T-helper 2 cell treated with Interferon-gamma antibody and Interleukin-4, amounts not matched to agents 100 ng/mL and 5 ng/mL, for 36 hours (primary cell): ENCODE results near the gene TNFAIP8L1. TPM values are rescaled to one million over a fixed set of nuclear protein-coding genes. Genes with fewer than 3 reads are reported as not detected.

ENCODE experiments used
- intact Hi-C: fragments of 100-400 bp; cut with micrococcal nuclease; formaldehyde crosslinking; loops from one replicate; pipeline ENCODE4 v1.15.1; 2023
- total RNA-seq: library from RNA; stranded (reverse); gene quantifications from 2 replicates; pipeline ENCODE4 v1.2.3, GENCODE V29; 2022

The TNFAIP8L1 gene
- total RNA-seq, 1 donor from 2014 or later: 16.5 TPM

GRCh38 chr19:4609878-4610511 lies 29.3 kb upstream of the TNFAIP8L1 start:
- intact Hi-C loops: no loop called here

GRCh38 chr19:4613254-4613751 lies 26.0 kb upstream of the TNFAIP8L1 start:
- intact Hi-C loops: no loop called here

- intact Hi-C loops: no loop called here
Measured at GRCh38 chr19:4618019-4618418, 21.3 kb upstream of the TNFAIP8L1 start.

DNA sequence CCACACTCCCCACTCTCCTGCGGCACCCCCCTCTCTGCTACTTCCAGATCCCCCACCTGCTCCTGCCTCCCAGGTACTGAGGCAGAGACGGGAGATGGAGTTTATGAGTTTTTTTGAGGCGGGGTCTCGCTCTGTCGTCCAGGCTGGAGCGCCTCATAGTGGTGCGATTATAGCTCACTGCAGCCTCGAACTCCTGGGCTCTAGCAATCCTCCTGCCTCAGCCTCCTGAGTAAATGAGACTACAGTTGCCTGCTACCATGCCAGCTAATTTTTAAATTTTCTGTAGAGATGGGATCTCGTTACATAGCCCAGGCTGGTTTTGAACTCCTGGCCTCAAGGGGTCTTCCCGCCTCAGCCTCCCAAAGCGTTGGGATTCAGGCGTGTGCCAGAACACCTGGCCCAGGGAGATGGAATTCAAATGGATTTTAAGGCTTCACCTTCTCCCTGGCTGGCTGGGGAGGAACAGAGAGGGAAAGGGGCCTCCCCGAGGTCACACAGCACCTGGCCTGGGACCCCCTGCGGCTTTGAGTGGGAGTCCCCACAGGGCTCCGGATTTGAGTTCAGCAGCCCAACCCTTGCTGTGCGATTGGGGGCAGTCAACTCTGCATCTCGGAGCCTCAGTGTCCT lies 19.5 kb upstream of the TNFAIP8L1 start:
- intact Hi-C loops: no loop called here

DNA sequence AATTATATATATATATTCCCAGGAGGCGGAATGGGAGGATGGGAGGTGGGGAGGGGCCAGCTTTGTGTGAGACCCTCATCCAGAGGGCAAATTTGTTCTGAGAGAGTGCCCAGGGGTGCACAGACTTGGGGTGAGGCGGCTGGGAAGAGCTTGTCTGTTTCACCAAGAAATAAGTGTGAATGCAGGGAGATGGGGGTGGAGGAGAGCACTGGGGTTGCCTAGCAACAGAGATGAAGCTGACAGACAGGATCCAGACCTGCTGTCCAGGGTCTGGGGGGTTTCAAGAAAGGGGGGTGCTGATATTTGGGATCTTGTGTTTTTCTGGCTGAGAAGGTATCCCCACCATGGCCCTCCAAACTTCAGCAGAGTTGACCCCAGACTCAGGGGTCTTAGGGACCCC lies 18.6 kb upstream of the TNFAIP8L1 start:
- intact Hi-C loops: no loop called here

DNA sequence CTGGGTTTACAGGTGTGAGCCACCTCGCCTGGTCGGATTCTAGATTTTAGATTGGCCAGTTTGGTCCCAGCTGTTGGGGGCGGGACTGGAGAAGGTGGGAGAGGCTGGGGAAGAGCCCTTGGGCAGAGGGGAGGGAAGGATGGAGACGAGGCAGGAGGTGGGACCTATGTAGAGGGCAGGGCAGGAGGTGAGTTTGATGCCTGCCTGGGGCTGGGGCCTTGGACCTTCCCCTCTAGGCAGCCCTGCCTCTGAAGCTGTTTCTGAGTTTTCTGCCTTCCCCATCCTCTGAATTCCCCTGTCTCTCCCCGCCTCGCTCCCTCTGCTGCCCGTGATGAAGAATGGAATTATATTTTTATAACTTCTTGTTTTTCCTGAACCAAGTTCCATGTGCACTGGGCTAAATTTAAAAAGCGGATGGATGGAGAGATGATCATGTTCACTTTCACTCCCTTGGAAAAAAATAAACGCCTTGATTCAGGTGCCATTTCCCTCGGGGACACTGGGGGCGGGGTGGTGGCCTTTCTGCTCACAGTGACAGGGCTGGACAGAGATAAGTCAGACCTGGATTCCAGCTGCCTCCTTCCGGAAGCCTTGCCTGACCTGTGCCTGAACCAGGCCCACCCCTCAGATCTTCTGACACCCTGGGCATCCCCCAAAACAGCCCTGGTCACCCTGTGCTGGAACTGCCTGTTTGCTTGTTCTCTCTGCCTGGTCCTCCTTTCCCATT lies 16.5 kb upstream of the TNFAIP8L1 start:
- intact Hi-C loops: no loop called here

DNA sequence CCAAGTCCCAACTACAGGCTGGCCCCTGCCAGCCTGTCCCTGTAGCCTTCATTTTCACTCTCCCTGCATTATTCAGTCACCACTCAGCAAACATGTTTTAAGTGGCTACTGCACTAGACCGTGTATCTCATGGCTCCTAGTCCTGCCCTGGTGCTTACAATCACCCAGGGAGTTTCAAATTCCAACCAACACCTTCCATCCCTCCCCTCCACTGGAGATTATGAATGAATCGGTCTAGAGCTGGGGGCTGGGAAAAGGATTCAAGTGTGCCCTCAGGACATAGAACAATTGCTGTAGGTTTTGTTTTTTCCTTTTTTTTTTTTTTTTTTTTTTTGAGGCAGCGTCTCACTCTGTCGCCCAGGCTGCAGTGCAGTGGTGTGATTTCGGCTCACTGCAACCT lies 15.0 kb upstream of the TNFAIP8L1 start:
- intact Hi-C loops: no loop called here

- intact Hi-C loops: no loop called here
Measured at GRCh38 chr19:4624733-4625362, 14.5 kb upstream of the TNFAIP8L1 start.

GRCh38 chr19:4633140-4633967 lies 6.0 kb upstream of the TNFAIP8L1 start:
- intact Hi-C loops: no loop called here

- intact Hi-C loops: loop anchor here (1.0 to 5.0 kb wide), 2 partner anchors 59 to 78 kb away; partner anchors contain the start of gene SEMA6B
Measured at GRCh38 chr19:4635754-4636116, 3.6 kb upstream of the TNFAIP8L1 start.

- intact Hi-C loops: loop anchor here (1.0 to 5.0 kb wide), 2 partner anchors 60 to 79 kb away; partner anchors contain the start of gene SEMA6B
Measured at GRCh38 chr19:4636151-4636717, 3.1 kb upstream of the TNFAIP8L1 start.

GRCh38 chr19:4636761-4637160 lies 2.6 kb upstream of the TNFAIP8L1 start:
- intact Hi-C loops: loop anchor here (1.0 to 5.0 kb wide), 2 partner anchors 60 to 79 kb away; partner anchors contain the start of gene SEMA6B

GRCh38 chr19:4638317-4638716 lies 999 bp upstream of the TNFAIP8L1 start:
- intact Hi-C loops: loop anchor here (5.0 kb wide), 1 partner anchor 81 kb away; the partner anchor contains the start of gene SEMA6B

GRCh38 chr19:4639531-4640246 lies 373 bp downstream of the TNFAIP8L1 start:
- intact Hi-C loops: loop anchor here (1.0 to 5.0 kb wide), 3 partner anchors 31 to 167 kb away; partner anchors contain the start of genes HDGFL2, MYDGF and SEMA6B

GRCh38 chr19:4640247-4641000 lies 1.1 kb downstream of the TNFAIP8L1 start:
- intact Hi-C loops: no loop called here

DNA sequence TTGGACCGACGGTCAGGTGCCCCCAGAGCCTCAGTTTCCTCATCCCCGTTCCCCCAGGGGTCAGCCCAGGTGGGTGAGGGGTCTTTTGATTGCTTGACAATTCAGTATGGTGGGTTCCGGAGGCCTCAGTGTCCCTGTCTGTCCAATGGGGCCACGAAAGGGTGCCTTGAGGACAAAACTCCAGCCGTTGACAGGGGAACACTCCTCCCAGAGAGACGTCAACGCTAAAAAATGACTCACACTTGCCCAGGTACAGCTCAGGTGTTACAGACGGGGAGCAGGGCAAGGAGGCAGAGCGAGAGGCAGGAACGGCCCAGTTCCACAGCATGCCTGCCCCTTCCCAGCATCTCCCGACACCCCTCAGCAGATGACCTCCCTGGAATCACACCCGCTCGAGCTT lies 1.8 kb downstream of the TNFAIP8L1 start:
- intact Hi-C loops: no loop called here

GRCh38 chr19:4642625-4643024 lies 3.3 kb downstream of the TNFAIP8L1 start:
- intact Hi-C loops: no loop called here

DNA sequence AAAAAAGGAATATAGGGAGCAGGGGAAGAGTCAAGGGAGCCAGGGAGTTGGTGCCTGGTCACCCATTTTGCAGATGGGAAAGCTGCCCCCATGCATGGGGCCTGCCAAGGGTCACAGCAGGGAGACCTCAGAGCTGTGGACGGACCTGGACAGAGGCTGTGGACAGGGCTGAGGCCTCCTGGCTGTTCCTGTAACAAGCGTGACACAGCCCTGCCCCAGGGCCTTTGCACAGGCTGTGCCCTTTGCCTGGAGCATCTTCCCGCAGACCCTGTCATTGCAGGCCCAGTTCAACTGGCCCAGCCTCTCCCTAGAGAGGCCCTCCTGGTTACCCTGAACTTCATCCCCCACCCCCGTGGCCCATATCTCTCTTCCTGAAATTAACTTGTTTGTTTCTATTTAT lies 6.4 kb downstream of the TNFAIP8L1 start:
- intact Hi-C loops: no loop called here
